Retina (tissue), 1 donor: ENCODE measurements around the gene STK32C.
A peak's percentile ranks its signal among the peaks of the same experiment; 100 is the strongest.
"Not testable (repeated sequence)": the region's sequence is repeated elsewhere in the genome, so short reads cannot be mapped to it uniquely, and the experiment has no call there.

ENCODE experiments used
- DNase-seq: peaks from one replicate; pipeline ENCODE4 v3.0.0-alpha.2; 2016

STK32C gene

DNA sequence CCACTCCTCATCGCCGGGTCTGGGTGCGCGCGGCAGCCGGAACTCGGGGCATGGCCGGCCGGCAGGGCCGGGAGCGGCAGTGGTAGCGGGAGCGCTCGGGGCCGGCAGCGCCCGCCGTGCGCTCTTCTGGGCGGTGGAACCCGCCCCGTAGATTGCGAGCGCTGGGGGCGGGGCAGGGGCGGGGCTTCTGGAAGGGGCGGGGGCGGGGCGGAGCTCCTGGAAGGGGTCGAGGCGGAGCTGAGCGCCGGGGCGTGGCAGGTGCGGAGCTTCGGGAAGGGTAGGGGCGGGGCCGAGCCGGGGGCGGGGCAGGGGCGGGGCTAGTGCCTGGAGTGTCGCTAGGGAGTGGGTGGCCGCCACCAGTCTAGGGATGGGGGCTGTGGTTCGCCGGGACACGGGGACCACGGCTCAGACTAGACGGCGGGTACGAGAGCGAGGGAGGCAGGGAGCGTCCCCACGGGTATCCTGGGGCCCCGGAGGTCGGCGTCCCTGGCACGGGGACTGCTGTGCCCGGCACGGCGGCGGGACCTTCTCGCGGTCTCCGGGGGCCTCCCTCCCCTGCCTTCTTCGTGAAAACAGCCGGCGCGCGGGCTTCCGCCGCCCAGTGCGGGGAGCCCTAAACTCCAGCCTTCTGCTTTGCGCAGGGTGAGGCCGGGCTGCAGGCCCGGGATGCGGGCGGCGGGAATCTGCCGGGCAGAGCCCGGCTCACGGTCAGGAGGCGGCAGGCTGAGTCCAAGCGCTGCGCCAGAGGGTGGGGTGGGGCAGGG lies at the start of gene STK32C:
STK32C (minus strand) TSS at position 128 of the 764 bp plus-strand sequence; CDS start at position 11, 117 bp downstream.
- peak; percentile 90 for DNase-seq

DNA sequence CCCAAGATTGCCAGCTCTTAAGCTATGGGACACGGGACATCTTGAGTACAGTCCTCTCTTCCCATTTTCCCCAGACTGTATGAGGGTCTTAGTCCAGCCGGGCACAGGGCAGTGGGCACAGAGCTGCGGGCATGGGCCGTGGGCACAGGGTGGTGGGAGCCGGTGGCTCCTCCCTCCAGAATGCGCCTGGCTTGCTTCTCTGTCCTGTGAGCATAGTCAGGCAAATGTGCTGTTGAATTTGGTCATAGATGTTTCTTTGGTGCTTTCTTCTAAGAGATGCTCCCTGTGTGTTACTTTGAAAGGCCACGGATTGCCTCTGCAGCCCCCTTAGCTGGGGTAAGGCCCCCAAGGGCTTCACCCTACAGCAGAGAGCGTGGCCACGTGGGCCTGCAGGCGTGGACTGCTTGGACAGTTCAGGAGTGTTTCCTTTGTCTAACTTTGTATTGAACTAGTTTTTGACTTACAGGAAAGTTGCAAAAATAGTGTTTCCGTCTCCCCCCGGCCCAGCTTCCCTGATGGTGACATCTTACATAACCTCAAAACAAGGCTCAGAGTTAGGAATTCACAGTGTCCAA lies 49.0 kb upstream of the STK32C start:
- DNase-seq, result no peak

DNA sequence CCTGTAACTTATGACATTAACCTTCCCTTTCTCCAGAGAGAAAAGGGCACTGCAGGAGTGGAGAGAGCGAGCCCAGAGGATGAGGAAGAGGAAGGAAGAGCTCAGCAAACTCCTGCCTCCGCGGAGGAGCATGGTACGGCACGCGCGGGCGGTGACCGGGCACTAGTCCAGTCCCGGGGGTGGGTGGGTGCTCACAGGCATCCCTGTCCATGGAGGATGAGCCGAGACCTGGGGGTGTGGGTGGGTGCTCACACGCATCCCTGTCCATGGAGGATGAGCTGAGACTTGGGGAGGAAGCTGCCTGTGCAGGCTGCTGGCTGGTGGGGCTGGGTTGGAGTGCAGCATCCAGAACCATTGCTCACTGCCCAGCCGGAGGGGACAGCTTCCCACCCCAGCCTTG lies 48.0 kb upstream of the STK32C start:
- DNase-seq, result no peak

DNA sequence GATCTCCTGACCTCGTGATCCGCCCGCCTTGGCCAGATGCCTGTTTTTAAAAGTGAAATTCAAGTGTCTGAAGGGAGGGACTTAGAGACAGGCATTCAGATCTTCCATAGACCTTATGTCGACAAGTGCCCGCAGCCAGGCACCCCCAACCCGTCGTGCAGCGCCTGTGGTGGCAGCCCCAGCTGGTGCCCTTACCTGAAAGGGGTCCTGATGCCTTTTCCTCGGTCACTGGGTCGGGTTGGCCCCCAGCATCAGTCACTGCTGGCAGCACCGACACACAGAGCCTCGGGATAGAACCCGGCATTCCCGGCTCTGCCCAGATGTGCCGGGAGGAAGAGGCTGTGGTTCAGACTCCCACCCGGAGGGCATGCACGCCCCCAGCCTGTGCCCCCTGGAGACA lies 47.5 kb upstream of the STK32C start:
- DNase-seq, result no peak

DNA sequence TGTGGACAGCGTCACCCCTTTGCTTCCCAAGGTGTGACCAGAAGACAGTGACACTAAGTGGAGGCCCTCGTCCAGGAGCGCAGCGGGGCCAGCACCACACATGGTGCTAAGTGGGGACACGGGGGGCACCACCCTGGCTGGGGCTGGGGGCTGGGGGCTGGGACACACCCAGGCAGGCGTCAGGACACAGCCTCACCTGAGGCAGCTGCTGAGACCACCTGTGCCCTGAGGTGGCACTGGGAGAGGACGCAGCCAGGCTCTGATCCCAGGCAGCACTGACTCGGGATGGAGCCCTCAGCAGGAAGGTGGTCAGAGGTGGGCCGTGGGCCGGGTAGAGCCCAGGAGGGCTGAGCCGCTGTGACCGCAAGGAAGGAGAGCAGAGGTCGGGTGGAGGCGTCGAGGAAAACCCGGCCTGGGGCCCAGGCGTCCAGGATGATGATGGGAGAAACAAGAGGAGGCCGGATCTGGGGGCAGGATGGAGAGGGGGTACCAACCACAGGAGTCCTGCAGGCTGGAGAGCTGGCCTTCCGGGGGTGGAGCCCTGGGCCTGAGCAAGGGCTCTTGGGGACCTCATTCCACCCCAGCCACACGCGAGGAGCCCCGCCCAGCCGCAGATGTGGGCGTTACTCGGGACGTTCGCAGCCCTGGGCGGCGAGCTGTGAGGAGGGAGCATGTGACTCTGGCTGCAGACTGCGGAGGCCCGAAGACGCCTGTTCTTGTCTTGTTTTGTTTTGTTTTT lies 46.8 kb upstream of the STK32C start:
- no peak for DNase-seq

DNA sequence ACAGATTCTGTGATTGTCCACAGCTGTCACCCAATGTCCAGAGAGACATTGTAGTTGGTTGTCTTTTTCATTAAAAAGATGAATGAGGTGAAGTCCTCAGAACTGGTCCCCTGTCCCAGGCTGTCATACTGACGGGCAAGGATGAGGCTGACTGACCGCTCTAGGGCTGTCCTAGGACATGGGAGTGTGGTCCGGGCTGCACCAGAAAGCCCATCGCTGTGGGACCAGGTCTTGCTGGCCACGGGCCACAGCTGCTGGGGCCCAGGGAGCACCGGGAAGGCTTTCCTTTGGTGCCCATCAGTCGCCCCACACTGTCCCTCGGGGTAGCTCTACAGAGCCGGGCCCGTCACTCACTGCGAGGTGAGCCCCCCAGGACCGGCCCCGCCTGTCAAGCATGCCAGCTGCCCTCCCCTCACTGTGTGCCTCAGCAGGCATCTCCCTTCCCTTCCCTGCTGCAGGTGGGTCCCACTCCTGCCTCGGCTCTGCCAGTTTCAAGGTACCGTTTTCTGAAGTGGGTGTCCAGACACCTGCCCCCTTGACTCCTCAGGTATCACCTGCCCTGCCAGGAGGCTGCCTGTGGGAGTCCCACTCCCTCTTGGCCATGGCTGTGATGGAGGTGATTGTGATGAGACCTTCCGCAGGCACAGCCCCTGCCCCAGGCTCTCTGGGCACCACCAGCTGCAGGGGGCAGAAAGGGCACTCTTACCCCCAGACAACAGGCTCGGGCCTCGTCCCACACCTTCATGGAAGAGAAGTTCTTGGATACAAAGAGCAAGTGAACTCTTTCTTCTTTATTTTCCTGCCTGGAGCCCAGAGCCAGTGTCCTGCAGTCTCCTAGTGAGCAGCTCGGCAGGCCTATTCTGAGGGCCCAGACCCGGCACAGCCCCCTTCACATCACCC lies 46.0 kb upstream of the STK32C start:
- DNase-seq, result no peak

DNA sequence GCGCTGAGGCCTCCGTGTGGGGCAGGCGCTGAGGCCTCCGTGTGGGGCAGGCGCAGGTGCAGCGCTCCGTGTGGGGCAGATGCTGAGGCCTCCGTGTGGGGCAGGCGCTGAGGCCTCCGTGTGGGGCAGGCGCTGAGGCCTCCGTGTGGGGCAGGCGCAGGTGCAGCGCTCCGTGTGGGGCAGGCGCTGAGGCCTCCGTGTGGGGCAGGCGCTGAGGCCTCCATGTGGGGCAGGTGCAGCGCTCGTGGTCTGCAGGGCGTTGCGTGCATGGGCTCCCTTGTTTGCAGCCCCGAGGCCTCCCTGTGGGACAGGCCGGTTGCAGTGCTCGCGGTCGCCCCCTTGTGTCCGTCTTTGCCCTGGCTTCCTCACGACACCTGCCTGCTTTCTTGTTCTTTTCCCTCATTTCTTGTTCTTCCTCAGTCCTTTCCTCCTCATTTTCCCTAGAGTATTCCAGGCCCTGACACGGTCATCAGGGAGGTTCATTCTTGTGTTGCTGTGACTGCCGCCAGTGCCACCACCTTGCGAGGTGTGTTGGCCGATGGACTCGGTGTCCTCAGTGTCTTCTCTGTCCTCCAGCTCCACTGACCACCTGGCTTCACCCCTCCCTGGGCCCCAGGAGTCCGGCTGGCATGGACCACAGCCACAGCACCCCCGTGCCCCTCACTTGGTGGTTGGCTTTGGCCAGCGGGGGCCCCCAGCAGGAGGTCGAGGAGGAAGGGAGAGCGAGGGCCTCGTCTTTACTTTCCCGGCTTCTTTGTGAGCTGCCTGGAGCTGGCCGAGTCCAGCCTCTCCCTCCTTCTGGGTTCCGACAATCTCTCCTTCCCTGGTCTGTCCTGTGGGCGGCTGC lies 44.9 kb upstream of the STK32C start:
- DNase-seq, result peak; percentile 85

DNA sequence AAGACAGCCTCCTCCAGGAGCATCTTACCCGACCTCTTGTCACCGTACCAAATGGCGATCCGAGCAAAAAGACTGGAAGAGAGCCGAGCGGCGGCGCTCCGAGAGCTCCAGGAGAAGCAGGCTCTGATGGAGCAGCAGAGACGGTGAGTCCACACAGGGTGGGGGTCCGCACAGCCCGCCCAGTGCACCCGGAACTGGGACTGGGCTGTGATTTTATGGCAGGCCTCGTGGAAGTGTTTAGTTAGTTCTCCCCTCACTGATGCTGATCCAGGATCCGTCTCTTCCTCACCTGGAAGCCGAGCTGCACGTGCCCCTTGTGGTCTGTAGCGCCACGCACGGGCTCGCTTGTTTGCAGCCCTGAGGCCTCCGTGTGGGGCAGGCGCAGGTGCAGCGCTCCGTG lies 43.9 kb upstream of the STK32C start:
- no peak for DNase-seq

DNA sequence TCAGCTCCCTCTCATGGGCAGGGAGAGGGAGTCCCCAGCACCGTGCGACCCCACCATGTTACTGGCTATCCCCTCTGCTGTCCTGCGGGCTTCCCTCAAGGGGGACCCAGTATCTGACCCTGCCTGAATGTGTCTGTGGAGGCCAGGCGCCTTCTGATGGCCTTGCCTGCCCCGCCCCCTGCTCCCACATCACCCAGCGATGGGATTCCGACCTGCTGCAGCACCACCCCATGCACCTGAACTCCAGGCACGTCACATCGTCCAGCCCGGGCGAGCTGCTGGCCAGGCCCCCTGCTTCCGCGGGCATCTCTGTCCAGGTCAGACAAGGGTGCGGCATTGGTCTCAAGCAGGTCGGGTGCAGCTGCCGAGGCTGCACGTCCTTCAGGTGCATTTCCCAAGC lies 43.2 kb upstream of the STK32C start:
- no peak for DNase-seq

DNA sequence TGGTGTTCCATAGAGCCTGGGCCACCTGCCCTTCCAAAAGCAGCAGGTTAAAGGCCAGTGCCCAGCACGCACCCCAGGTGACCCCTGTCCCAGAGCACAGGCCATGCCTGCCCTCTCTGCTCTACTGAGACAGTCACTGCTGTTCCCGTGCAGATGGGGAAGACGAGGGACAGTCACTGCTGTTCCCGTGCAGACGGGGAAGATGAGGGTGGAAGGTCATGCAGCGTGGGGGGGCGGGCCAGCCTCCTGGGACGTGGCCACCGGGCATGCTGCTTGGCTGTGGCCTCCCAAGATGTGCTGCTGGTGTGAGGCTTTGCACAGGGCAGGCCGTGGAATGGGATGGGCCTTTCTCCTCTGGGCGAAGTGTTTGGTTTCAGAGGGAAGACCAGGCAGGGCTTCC lies 42.6 kb upstream of the STK32C start:
- DNase-seq, result no peak

DNA sequence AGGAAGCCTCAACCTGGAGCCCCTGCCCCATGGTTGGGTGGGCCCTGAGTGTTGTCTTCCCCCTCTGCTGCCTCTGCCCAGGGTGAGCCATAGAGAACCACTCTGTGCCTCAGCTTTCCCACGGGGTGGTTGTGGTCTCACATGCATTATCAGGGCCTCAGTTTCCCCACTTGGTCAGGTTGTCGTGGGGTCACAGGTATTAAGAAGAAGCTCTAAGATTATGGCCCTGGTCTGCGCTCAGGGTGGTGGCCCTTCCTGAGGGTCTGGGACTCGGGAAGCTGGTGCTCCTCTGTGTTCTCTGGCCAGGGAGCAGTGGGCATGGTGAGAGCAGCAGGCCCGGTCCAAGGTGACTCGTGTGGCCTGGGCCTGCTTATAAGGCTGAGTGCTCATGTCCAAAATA lies 42.0 kb upstream of the STK32C start:
- no peak for DNase-seq

DNA sequence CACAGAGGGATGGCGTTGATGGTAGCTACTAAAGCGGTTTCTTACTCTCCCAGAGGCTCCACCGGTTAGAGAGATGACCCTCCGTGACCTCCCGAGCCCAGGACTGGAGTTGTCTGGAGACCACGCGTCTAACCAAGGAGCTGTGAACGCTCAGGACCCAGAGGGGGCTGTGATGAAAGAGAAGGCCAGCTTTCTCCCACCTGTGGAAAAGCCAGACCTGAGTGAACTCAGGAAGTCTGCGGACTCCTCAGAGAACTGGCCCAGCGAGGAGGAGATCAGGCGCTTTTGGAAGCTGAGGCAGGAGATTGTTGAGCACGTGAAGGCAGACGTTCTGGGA lies 40.1 kb upstream of the STK32C start:
- no peak for DNase-seq

DNA sequence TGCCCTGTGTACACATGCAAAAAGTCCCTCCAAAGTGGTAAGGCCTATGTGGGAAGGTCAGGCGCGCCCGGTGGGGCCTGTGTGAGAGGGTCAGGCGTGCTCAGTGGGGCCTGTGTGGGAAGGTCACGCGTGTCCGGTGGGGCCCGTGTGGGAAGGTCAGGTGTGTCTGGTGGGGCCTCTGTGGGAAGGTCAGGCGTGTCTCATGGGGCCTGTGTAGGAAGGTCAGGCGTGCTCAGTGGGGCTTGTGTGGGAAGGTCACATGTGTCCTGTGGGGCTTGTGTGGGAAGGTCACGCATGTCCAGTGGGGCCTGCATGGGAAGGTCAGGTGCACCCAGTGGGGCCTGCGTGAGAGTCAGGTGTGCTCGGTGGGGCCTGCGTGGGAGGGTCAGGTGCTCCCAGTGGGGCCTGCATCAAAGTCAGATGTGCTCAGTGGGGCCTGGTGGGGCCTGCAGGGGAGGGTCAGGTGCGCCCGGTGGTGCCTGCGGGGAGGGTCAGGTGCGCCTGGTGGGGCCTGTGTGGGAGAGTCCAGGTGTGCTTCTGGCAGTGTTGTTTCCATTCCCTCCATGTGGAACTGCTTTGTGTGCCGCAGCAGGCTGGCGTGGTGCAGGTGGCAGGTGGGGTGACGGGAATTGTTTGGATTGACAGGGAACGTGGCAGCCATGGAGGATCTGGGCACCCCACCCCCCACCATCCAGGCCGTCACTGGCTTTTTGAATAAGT lies 39.6 kb upstream of the STK32C start:
- no peak for DNase-seq

DNA sequence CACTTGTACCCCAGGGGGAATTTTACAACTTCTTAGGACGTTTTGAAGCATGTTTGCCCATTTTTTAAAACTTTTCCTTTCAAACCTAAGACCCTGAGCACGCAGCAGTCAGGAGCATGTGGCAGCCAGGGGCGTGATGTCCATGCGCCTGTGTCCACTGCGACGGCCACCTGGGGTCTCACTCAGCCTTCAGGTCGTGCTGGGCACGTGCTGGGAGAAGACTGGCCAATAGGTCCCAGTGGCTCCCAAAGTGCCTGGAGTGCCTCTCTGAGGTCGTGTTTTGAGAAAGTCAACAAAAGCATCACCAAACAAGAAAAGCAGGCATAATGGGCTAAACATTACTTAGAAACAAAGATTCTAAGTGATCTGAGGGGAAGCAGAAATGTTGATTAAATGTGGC lies 39.1 kb upstream of the STK32C start:
- no peak for DNase-seq

DNA sequence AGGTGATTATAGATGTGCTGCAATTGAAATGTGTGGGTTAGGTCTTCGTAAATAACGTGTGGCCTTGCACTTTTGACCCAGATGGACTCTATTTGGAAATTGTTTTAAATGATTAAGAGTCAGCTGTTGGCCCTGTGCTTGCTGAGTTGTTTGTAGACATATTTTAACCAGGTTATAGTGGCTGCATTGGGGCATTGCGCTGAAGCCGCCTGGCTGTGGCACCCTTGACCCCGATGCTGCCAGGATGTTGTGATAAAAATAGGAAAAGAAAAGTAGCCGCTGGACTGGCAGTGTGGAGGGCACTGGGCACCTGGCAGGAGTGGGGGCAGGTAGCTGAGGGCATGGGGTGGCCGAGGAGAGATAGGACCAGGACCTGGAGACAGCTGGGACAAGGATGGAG lies 37.6 kb upstream of the STK32C start:
- DNase-seq, result no peak

DNA sequence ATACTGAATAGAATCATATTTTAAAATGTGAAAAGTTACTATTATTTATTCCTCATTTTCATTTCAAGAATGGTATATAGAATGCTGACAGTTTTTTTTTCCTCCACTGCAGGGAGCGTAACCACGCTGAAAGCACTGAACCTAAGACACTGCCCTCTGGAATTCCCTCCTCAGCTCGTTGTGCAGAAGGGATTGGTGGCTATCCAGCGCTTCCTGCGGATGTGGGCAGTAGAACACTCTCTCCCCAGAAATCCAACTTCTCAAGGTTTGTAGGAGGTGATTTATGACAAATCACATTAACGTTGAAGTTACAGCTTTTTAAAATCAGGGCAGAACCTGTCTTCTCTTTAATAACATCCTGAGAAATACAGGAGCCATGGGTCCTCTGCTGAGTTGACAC lies 36.6 kb upstream of the STK32C start:
- no peak for DNase-seq

DNA sequence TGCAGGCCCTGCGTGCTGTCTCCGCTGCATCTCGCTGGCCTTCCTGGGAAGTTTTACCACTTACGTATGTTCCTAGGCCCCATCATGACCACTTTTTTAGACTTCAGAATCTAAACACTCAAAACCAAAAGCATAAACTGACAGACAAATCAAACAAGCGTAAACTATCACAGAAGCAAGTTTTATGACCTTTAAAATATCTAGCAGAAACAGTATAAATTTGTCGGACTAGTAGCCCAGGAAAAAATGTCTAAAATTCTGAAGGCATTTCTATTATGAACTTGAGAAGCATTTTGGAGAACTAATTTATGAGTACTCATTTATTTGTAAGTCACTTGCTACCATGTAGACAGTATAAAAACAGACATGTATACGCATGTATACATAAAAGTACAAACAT lies 34.8 kb upstream of the STK32C start:
- DNase-seq, result no peak

DNA sequence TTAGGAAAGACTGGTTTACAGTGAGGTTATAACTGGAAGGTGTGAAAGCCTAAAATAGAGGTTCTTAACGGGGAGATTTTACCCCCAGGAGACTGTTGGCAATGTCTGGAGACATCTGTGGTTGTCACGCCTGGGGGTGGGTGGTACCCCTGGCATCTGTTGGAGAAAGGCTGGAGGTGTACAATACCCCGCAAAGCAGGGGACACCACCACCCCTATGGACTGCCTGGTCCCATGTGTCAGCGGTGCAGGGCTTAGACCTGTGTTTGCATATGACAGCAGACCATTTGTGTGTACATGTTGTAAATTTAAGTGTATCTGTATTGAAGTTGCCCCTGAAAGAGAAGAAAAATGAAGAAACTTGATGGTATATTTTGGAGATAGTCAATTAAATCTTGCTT lies 34.0 kb upstream of the STK32C start:
- no peak for DNase-seq

DNA sequence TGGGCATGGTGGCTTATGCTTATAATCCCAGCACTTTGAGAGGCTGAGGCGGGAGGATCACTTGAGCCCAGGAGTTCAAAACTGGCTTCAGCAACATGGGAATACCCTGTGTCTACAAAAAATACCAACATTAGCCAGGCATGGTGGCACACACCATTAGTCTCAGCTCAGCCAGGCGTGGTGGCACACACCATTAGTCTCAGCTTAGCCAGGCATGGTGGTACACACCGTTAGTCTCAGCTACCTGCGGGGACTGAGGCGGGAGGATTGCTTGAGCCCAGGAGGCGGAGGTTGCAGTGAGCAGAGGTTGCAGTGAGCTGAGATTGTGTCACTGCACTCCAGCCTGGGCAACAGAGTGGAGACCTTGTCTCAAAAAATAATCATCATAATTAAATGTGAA lies 33.3 kb upstream of the STK32C start:
- no peak for DNase-seq

DNA sequence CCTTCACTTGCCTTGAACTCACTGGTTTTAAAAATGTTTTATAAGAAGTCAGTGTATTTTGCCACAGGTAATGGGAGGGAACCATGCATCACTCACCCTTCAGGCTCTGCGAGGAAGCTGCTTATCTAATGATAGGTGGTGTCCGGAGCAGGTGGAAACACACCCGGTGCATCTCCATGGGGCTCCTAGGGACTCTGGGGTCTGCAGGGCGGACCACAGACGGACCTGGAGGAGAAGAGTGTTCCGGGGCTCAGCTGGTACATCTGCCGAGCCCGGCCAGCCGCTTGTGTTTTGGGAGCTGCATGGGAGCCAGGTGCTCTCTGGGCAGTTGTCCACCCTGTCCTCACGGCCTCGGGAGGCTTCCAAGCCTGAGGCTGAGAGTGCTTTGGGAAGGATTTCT lies 31.5 kb upstream of the STK32C start:
- no peak for DNase-seq

DNA sequence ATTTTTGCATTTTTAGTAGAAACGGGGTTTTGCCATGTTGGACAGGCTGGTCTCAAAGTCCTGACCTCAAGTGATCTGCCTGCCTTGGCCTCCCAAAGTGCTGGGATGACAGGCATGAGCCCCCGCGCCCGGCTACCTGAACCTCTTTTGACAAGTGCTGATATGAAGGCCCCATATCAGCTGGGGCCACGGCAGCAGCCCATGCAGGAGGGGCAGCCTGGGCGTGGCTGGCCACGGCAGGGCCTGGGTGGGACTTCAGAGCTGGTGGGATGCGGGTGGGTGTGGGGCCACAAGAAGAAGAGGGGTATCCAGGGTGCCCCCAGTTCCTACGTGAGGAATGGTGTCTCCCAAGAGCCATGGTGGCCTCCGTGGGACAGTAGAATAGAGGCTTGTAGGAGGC lies 31.1 kb upstream of the STK32C start:
- no peak for DNase-seq

DNA sequence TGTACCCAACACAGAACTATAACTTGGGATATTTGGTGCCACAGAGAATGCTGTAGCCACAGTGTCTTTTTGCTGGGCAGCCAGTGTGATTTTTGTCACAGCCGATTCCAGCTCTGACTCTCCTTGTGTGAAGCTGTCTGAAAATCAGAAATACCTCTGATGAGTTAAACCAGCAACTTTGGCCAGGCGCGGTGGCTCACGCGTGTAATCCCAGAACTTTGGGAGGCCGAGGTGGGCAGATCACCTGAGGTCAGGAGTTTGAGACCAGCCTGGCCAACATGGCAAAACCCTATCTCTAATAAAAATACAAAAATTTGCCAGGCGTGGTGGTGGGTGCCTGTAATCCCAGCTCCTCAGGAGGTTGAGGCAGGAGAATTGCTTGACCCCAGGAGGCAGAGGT lies 30.1 kb upstream of the STK32C start:
- DNase-seq, result not testable (repeated sequence)
